Measurements from ENCODE around the gene IGLL1. TPM values are rescaled to one million over a fixed set of nuclear protein-coding genes. Genes with fewer than 3 reads are reported as not detected.
"Not testable (repeated sequence)": the region's sequence is repeated elsewhere in the genome, so short reads cannot be mapped to it uniquely, and the experiment has no call there.

Gene IGLL1
- total RNA-seq, 1 donor from 2014 or later: not detected

- intact Hi-C loops (cut with DNase I): no loop called here
- no peak for DNase-seq (ENCODE audit: low spot score)
These were observed 14.0 kb downstream of the IGLL1 start for GRCh38 chr22:23565915-23566704.

GRCh38 chr22:23565305-23565914 lies 14.7 kb downstream of the IGLL1 start:
- intact Hi-C loops (cut with DNase I): no loop called here
- no peak for DNase-seq (ENCODE audit: low spot score)

GRCh38 chr22:23564276-23564675 lies 15.8 kb downstream of the IGLL1 start:
- DNase-seq (ENCODE audit: low spot score): no peak
- intact Hi-C loops (cut with DNase I): no loop called here

DNA sequence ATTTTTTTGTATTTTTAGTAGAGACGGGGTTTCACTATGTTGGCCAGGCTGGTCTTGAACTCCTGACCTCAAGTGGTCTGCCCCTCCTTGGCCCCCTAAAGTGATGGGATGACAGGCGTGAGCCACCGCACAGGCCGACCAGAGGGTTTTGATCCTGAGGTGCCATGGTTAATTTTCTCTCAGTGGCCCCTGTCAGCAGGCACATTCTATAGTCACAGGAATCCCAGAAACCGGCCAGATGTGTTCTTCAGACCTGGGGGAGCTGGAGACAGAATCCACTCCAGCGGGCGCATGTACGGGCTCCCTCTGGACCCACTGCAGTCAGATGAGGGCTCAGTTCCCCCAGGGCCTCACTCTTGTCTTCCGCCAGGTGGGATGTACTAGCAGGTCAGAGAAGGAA lies 17.0 kb downstream of the IGLL1 start:
- DNase-seq (ENCODE audit: low spot score): no peak
- intact Hi-C loops (cut with DNase I): no loop called here

- DNase-seq (ENCODE audit: low spot score): no peak
- intact Hi-C loops (cut with DNase I): no loop called here
These were observed 17.9 kb downstream of the IGLL1 start for GRCh38 chr22:23562186-23562585.

GRCh38 chr22:23561025-23561510 lies 19.0 kb downstream of the IGLL1 start:
- intact Hi-C loops (cut with DNase I); DNase-seq (ENCODE audit: low spot score): not testable (repeated sequence)

GRCh38 chr22:23560215-23560614 lies 19.9 kb downstream of the IGLL1 start:
- intact Hi-C loops (cut with DNase I); DNase-seq (ENCODE audit: low spot score): not testable (repeated sequence)

GRCh38 chr22:23557467-23557866 lies 22.6 kb downstream of the IGLL1 start:
- DNase-seq (ENCODE audit: low spot score): no peak
- intact Hi-C loops (cut with DNase I): no loop called here

- intact Hi-C loops (cut with DNase I): no loop called here
These were observed 23.1 kb downstream of the IGLL1 start for GRCh38 chr22:23557036-23557435.

DNA sequence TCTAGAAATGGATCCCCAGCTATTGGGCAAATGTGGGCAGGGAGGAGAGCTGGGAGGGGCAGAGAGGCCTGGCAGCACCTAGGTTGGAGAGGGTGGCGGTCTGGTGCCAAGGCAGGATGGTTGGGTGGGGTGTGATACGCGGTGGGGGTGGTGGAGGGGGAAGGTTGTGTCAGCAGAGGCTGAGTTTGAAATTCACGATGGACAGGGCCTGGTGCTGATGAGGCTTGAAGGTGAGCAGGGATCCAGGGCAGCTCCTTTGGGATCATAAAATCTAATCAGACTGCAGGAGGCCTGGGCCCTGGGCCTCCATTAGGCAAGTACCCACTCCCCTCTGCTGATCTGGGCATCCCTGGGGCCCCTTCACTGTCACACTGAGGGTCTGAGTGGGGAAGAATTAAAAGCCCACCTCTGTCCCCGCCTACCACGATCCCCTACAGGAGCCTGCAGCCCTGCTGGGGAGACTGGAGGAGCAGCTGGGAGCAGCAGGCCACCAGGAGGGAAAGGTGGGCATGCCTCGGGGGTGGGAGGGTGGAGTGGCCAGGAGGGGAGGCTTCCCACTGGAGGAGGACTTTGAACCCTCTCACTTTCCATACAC lies 24.0 kb downstream of the IGLL1 start:
- intact Hi-C loops (cut with DNase I): no loop called here
- DNase-seq (ENCODE audit: low spot score): no peak

More at GRCh38 chr22:23557036-23557435, 23.1 kb downstream of the IGLL1 start:
- DNase-seq (ENCODE audit: low spot score): no peak

DNA sequence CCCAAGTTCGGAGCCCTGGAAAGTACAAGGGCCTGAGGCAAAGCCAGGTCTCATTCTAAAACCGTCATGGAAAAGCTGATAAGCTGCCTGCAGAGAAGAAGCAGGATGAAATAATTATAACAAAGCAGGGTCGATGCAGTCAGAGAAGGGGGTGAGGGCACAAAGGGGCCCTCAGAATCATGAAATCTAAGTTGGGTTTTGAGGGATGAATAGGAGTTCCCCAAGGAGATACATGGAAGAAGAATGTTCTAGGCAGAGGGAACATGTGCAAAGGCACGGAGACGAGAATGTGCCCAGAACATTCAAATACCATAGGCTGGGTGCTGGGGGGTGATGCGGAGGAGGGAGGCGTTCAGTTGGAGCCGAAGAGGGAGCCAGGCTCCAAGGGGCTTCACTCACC lies 25.0 kb downstream of the IGLL1 start:
- intact Hi-C loops (cut with DNase I): no loop called here
- no peak for DNase-seq (ENCODE audit: low spot score)

GRCh38 chr22:23553924-23554870 lies 25.9 kb downstream of the IGLL1 start:
- intact Hi-C loops (cut with DNase I): no loop called here
- DNase-seq (ENCODE audit: low spot score): no peak

GRCh38 chr22:23553438-23553837 lies 26.7 kb downstream of the IGLL1 start:
- intact Hi-C loops (cut with DNase I): no loop called here
- DNase-seq (ENCODE audit: low spot score): no peak

- intact Hi-C loops (cut with DNase I): no loop called here
- DNase-seq (ENCODE audit: low spot score): no peak
These were observed 27.5 kb downstream of the IGLL1 start for GRCh38 chr22:23552573-23552972.

GRCh38 chr22:23551385-23551784 lies 28.7 kb downstream of the IGLL1 start:
- no peak for DNase-seq (ENCODE audit: low spot score)

DNA sequence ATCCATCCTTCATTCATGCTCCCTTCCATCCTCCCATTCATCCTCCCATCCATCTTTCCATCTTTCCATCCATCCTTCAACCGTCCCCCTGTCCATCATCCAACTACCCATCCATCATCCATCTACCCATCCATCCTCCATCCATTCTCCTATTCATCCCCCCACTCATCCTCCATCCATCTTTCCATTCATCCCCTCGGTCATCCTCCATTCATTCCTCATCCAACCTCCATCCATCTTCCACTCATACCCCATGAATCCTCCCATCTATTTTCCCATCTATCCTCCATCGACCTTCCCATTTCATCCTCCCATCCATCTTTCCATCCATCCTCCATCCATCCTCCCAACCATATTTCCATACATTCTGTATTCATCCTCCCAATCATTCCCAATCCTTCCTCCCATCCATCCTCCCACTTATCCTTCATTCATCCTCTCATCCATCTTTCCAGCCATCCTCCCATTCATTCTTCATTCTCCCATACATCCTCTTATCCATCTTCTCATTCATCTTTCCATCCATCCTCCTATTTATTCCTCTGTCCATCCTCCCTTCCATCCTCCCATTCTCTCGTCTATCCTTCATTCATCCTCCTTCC lies 29.9 kb downstream of the IGLL1 start:
- intact Hi-C loops (cut with DNase I): no loop called here
- DNase-seq (ENCODE audit: low spot score): no peak

More at GRCh38 chr22:23551385-23551784, 28.7 kb downstream of the IGLL1 start:
- intact Hi-C loops (cut with DNase I): no loop called here

DNA sequence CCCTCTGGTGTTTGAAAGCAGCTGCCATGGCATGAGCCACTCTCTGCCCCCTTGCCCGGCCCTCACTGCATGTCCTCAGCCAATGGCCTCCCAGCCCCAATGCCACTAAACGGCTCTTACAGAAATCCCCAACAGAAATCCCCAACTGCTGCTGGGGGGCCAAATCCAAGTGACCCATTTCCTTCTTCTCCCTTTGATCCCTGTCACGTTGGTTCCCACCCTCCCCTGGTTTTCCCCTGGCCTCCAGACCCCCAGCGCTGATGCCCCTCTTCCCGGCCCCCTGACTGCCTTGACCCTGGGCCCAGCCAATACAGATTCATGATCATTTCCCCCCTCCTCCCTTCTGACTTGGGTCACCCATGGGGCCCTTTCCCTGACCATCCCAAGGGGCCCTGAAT lies 30.9 kb downstream of the IGLL1 start:
- intact Hi-C loops (cut with DNase I): no loop called here
- no peak for DNase-seq (ENCODE audit: low spot score)

GRCh38 chr22:23548501-23549197 lies 31.4 kb downstream of the IGLL1 start:
- DNase-seq (ENCODE audit: low spot score): no peak
- intact Hi-C loops (cut with DNase I): no loop called here
